HepG2 (cell line): ENCODE data around the gene STATH. TPM values are rescaled to one million over a fixed set of nuclear protein-coding genes. Genes with fewer than 3 reads are reported as not detected.

Source experiments
- ATAC-seq: fragments of 200-7000 bp; cut with Tn5 transposase; 3 replicates; pipeline ENCODE4 v1.9.1; 2020; ENCODE audit warnings: mild to moderate bottlenecking, moderate library complexity
- BruUV-seq: library from RNA; stranded (reverse); fragments of 400-500 nt; replicated peaks from 2 replicates; lab custom pipeline; 2021; lab: Mats Ljungman, UMichigan
- CTCF ChIA-PET: fragments of 300-600 bp; formaldehyde crosslinking; extraction: SDS; loops from one replicate; lab custom pipeline; 2021; ENCODE audit warnings: low total read pairs, inconsistent platforms, low intra/inter-chr PET ratio; lab: Yijun Ruan, JAX
- POLR2A ChIA-PET: fragments of 350-600 bp; sonication (Branson Sonifier 250); formaldehyde crosslinking; loops from one replicate; lab custom pipeline; 2020; ENCODE audit warnings: antibody characterized with exemption, inconsistent platforms; lab: Yijun Ruan, JAX
- DNase-seq: peaks from one replicate; pipeline ENCODE4 v3.0.0-alpha.2; 2015; ENCODE audit warnings: low spot score
- FAIRE-seq: peaks from 3 replicates; lab custom pipeline; 2011; peaks lifted over from hg19 to GRCh38; lab: Jason Lieb, UNC
- H2AFZ ChIP-seq: one replicate; pipeline ENCODE4 v1.6.1; 2011; ENCODE audit warnings: low read length, inconsistent platforms
- H3K27ac ChIP-seq: fragments of 300-600 bp; 3 replicates; pipeline ENCODE4 v1.8.0; 2011; ENCODE audit warnings: mixed run types, mild to moderate bottlenecking, mixed read lengths, low read length, inconsistent platforms; ENCODE audit not compliant: insufficient read depth; ENCODE audit errors: extremely low read length
- H3K27me3 ChIP-seq, 2 experiments: fragments of 200-600 bp in 1 of 2; 2 replicates in 1 of 2; 3 replicates in 1 of 2; pipeline versions ENCODE4 v1.6.0 to v1.8.0; 2011; ENCODE audit warnings: low read length in 2 of 2, mild to moderate bottlenecking in 2 of 2, moderate library complexity in 2 of 2, inconsistent platforms in 1 of 2; ENCODE audit not compliant: insufficient read depth in 2 of 2, control insufficient read depth in 1 of 2
- H3K36me3 ChIP-seq, 2 experiments: fragments of 200-600 bp in 1 of 2; replicated peaks in 1 of 2; 2 replicates in 1 of 2; 3 replicates in 1 of 2; pipeline versions ENCODE4 v1.5.1 to v1.8.0; 2011; ENCODE audit warnings: low read length in 2 of 2, inconsistent platforms in 1 of 2; ENCODE audit not compliant: insufficient read depth in 2 of 2, control insufficient read depth in 1 of 2
- H3K4me1 ChIP-seq: 2 replicates; pipeline ENCODE4 v1.5.1; 2012; ENCODE audit warnings: low read length, inconsistent platforms; ENCODE audit not compliant: insufficient read depth
- H3K4me2 ChIP-seq: 2 replicates; pipeline ENCODE4 v1.6.0; 2011; ENCODE audit warnings: low read depth, low read length, inconsistent platforms
- H3K4me3 ChIP-seq, 3 experiments: fragments of 200-600 bp in 1 of 3; sonication (generic), shearing (Covaris generic) in 1 of 3; replicated peaks in 1 of 3; 2 replicates each; pipeline ENCODE4 v1.5.1; 2011 to 2016; ENCODE audit warnings: low read length in 3 of 3, inconsistent platforms in 2 of 3, low read depth in 2 of 3, mild to moderate bottlenecking in 2 of 3, control low read depth in 1 of 3, mixed read lengths in 1 of 3; ENCODE audit not compliant: insufficient read depth in 1 of 3
- H3K79me2 ChIP-seq: one replicate; pipeline ENCODE4 v1.6.1; 2011; ENCODE audit warnings: low read length, inconsistent platforms; ENCODE audit not compliant: insufficient read depth
- H3K9ac ChIP-seq: 2 replicates; pipeline ENCODE4 v1.6.0; 2011; ENCODE audit warnings: mild to moderate bottlenecking, low read depth, low read length, inconsistent platforms; ENCODE audit not compliant: insufficient read depth
- H3K9me3 ChIP-seq: 2 replicates; pipeline ENCODE4 v1.5.1; 2012; ENCODE audit warnings: mild to moderate bottlenecking, low read length
- H4K20me1 ChIP-seq: 2 replicates; pipeline ENCODE4 v1.6.0; 2011; ENCODE audit warnings: inconsistent platforms, mild to moderate bottlenecking, low read length, moderate library complexity; ENCODE audit not compliant: insufficient read depth
- CCDC6 ChIP-seq: sonication (generic); formaldehyde crosslinking; IDR thresholded peaks from 2 replicates; pipeline ENCODE4 v1.8.1; 2022; ENCODE audit warnings: mild to moderate bottlenecking, missing genetic modification reagents, moderate library complexity
- MAFG ChIP-seq: sonication (generic); formaldehyde crosslinking; IDR thresholded peaks from 2 replicates; pipeline ENCODE4 v1.5.1; 2020; ENCODE audit warnings: mild to moderate bottlenecking, missing genetic modification reagents
- MYPOP ChIP-seq: sonication (generic); formaldehyde crosslinking; IDR thresholded peaks from 2 replicates; pipeline ENCODE4 v1.8.1; 2023; ENCODE audit warnings: mild to moderate bottlenecking, moderate library complexity, missing genetic modification reagents
- NCOA2 ChIP-seq: sonication (generic); formaldehyde crosslinking; IDR thresholded peaks from 2 replicates; pipeline ENCODE4 v1.8.0; 2022; ENCODE audit warnings: inconsistent platforms
- NFE2L1 ChIP-seq: sonication (generic); formaldehyde crosslinking; IDR thresholded peaks from 2 replicates; pipeline ENCODE4 v1.4.0; 2020; ENCODE audit warnings: missing genetic modification reagents, mild to moderate bottlenecking, borderline replicate concordance
- SIX4 ChIP-seq: sonication (generic); formaldehyde crosslinking; IDR thresholded peaks from 2 replicates; pipeline ENCODE4 v1.4.0; 2020; ENCODE audit warnings: missing genetic modification reagents
- SOX6 ChIP-seq, 2 experiments: fragments of 450-650 bp in 1 of 2; sonication (generic) in 1 of 2; formaldehyde crosslinking in 1 of 2; IDR thresholded peaks; 2 replicates each; pipeline versions ENCODE4 v1.4.0 to v1.6.1; 2017 to 2020; ENCODE audit warnings: antibody characterized with exemption in 1 of 2, mild to moderate bottlenecking in 1 of 2, missing genetic modification reagents in 1 of 2
- UBTF ChIP-seq: sonication (generic); formaldehyde crosslinking; IDR thresholded peaks from 2 replicates; pipeline ENCODE4 v1.4.0; 2020; ENCODE audit warnings: mild to moderate bottlenecking, missing genetic modification reagents
- ZNF766 ChIP-seq: sonication (generic); formaldehyde crosslinking; IDR thresholded peaks from 2 replicates; pipeline ENCODE4 v1.5.0; 2020; ENCODE audit warnings: missing genetic modification reagents, borderline replicate concordance
- ZNF891 ChIP-seq: sonication (generic); formaldehyde crosslinking; IDR thresholded peaks from 2 replicates; pipeline ENCODE4 v1.5.0; 2020; ENCODE audit warnings: mild to moderate bottlenecking, missing genetic modification reagents
- WGBS: methylation state at CpG from one replicate; pipeline ENCODE4 v1.1.6; 2017; ENCODE audit warnings: low lambda C conversion rate; 5-methylcytosine and 5-hydroxymethylcytosine counted together
- in situ Hi-C: cut with HindIII; loops from 2 replicates; pipeline ENCODE4 v1.10.0; 2017; ENCODE audit warnings: low pct_unique_long_range_greater_than_20kb; ENCODE audit not compliant: extremely low pct_ligation_motif_present
- intact Hi-C: fragments of 100-400 bp; cut with micrococcal nuclease; formaldehyde crosslinking; loops from one replicate; pipeline ENCODE4 v1.10.0; 2022; ENCODE audit not compliant: unreplicated experiment
- polyA plus RNA-seq, 8 experiments: library from polyadenylated mRNA; depleted of rRNA in 3 of 8; stranded (reverse) in 7 of 8; unstranded in 1 of 8; fragments of >200 nt; fragmentation: Illumina TruSeq in 4 of 8; extraction: Trizol in 4 of 8; gene quantifications; 2 replicates each; pipeline versions ENCODE4 v1.2.1 to v1.2.3, GENCODE V29; 2011 to 2016; ENCODE audit warnings: low read depth in 4 of 8, missing spikeins in 1 of 8, mixed read lengths in 1 of 8; ENCODE audit not compliant: insufficient read depth in 1 of 8
- total RNA-seq, 5 experiments: library from RNA; depleted of rRNA; stranded (reverse); fragments of >200 nt; fragmentation: Illumina TruSeq; extraction: Trizol; gene quantifications; 2 replicates each; pipeline ENCODE4 v1.2.3, GENCODE V29; 2016; ENCODE audit warnings: low read depth in 1 of 5
- TF ChIP-seq, protein P1 (sequence below): sonication (generic); formaldehyde crosslinking; IDR thresholded peaks from 2 replicates; pipeline ENCODE4 v1.5.0; 2020; ENCODE audit warnings: missing genetic modification reagents, mild to moderate bottlenecking, borderline replicate concordance
- TF ChIP-seq, protein P2 (sequence below), 2 experiments: fragments of 450-650 bp in 1 of 2; sonication (generic) in 1 of 2; formaldehyde crosslinking; IDR thresholded peaks; 2 replicates each; pipeline versions ENCODE4 v1.5.0 to v1.8.0; 2020 to 2022; ENCODE audit warnings: mild to moderate bottlenecking in 1 of 2, missing genetic modification reagents in 1 of 2

STATH gene
- total and polyA plus RNA-seq, 2 of the 13 experiments (the other 11 are each of a cell fraction or from before 2014, with no cell fraction given) = not detected

GRCh38 chr4:69951602-69952001 lies 44.2 kb upstream of the STATH start:
- DNase-seq (no peak), ATAC-seq (no peak), FAIRE-seq (no peak)
- Histone ChIP-seq H3K4me1 (no peaks in the 10 kb centered on the region), H3K27me3 (no peaks in the 10 kb centered on the region), H3K9me3 (no peaks in the 10 kb centered on the region), H3K79me2 (no peaks in the 10 kb centered on the region), H3K36me3 (no peaks in the 10 kb centered on the region), H3K4me2 (no peak overlapping the region), H3K9ac (no peak overlapping the region), H3K4me3 (no peak overlapping the region), H2AFZ (no peak overlapping the region), H3K27ac (no peak overlapping the region), H4K20me1 (no peaks in the 10 kb centered on the region)
- POLR2A ChIA-PET = no interaction called here
- intact Hi-C loops = no loop called here
- in situ Hi-C loops = no loop called here
- CTCF ChIA-PET = no interaction called here
- no peak for TF ChIP-seq NFE2L1 (CRISPR knock-in tag)
- TF ChIP-seq, protein P1, sequence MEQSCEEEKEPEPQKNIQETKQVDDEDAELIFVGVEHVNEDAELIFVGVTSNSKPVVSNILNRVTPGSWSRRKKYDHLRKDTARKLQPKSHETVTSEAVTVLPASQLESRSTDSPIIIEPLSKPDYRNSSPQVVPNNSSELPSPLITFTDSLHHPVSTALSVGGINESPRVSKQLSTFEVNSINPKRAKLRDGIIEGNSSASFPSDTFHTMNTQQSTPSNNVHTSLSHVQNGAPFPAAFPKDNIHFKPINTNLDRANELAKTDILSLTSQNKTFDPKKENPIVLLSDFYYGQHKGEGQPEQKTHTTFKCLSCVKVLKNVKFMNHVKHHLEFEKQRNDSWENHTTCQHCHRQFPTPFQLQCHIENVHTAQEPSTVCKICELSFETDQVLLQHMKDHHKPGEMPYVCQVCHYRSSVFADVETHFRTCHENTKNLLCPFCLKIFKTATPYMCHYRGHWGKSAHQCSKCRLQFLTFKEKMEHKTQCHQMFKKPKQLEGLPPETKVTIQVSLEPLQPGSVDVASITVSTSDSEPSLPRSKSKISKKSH (CRISPR knock-in tag) = no peak
- TF ChIP-seq MAFG (CRISPR knock-in tag) = no peak
- TF ChIP-seq SOX6 (IDR thresholded peaks at IDR 0.05) = no peak
- no peak for TF ChIP-seq SOX6 (CRISPR knock-in tag; IDR thresholded peaks at IDR 0.05)
- TF ChIP-seq, protein P2, sequence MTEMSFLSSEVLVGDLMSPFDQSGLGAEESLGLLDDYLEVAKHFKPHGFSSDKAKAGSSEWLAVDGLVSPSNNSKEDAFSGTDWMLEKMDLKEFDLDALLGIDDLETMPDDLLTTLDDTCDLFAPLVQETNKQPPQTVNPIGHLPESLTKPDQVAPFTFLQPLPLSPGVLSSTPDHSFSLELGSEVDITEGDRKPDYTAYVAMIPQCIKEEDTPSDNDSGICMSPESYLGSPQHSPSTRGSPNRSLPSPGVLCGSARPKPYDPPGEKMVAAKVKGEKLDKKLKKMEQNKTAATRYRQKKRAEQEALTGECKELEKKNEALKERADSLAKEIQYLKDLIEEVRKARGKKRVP (CRISPR knock-in tag; IDR thresholded peaks at IDR 0.05) = no peak
- TF ChIP-seq ZNF891 (CRISPR knock-in tag) = no peak
- no peak for TF ChIP-seq CCDC6
- TF ChIP-seq UBTF (CRISPR knock-in tag) = no peak
- TF ChIP-seq MYPOP (CRISPR knock-in tag) = no peak
- TF ChIP-seq SIX4 (CRISPR knock-in tag) = no peak
- no peak for TF ChIP-seq ZNF766 (CRISPR knock-in tag)
- TF ChIP-seq NCOA2 = no peak
- 19% methylated on average over 3 of the region's 3 CpGs for whole genome bisulfite sequencing
- no TSS peak for BruUV-seq
